HG02571 (cell line): ENCODE measurements around the gene SMAD6.

Experiments
- ATAC-seq: cut with Tn5 transposase; IDR thresholded peaks from one replicate; pipeline ENCODE4 v1.9.1; 2021; ENCODE audit warnings: mild to moderate bottlenecking, moderate library complexity; ENCODE audit not compliant: unreplicated experiment

The SMAD6 gene

DNA sequence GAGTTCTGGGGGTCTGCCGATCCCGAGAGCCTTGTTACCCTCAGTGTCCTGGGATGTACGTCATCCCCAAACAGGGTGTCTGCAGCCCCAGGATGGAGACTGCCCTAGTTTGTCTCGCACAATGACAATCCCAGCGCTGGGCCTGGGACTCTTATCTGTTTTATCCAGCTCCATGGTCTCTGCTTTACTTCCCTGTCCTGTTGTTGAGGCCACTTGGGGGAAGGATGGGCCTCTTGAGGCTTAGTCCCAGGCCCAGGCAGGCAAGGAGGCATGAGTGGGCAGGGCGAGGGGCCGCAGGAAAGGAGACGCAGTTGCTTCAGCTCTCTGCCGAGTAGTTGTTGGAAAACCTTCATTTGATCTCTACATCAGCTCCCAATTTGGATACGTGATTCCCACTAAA is 17.4 kb downstream of the SMAD6 start:
- no peak for ATAC-seq

DNA sequence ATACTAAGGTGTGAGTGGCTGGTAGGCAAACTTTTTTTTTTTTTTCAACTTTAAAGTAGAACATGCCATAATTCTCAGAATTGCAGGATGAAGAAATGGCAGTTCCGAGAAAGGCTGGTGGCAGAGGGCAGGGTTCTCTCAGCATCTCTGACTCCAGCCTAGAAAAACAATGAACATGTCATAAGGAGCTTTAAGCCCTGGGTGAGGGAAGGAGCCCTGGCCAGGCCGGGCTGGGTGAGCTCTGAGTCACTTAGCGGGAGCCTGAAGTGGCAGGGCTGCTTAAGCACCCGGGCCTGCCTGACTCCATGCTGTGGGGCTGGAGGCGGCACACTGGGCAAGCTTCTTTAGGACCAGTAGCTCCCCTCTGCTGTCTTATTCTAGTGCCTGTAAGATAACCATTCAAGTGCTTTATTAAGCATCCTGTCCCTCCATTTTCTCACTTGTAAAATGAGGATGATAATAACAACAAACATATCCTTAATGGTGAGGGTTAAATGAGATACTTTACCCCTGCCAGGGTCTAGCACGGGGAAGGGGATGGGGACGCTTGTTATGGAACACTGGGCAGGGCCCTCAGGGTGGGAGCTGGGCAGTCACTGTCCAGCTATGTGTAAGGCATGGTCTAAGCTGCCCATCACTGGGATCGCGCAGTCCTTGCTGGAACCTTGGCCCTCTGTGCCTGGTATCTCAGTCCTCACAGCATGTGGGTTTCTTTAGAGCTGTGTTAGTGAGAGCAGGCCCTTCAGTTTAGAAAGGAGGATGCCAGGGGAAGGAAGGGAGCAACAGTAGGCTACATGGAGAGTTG is 18.4 kb downstream of the SMAD6 start:
- no peak for ATAC-seq

DNA sequence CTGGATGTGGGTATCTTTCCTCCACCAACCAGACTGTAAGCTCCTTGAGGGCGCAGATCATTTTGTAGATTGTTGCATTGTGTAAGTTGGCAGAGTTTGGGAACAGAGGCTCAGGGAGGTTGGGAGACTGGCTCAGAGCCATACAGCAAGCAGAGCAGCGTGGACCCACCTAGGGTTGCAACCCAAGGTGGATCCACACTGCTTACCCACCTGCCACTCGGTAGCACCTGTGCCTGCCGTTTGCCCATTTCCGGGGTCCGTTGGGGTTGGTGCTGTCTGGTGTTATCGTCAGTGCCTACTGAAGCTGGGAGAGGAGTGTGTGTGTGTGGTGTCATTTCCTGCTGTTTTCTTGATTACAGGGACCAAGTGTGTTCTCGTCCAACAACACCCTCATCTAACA is 19.0 kb downstream of the SMAD6 start:
- ATAC-seq = no peak

DNA sequence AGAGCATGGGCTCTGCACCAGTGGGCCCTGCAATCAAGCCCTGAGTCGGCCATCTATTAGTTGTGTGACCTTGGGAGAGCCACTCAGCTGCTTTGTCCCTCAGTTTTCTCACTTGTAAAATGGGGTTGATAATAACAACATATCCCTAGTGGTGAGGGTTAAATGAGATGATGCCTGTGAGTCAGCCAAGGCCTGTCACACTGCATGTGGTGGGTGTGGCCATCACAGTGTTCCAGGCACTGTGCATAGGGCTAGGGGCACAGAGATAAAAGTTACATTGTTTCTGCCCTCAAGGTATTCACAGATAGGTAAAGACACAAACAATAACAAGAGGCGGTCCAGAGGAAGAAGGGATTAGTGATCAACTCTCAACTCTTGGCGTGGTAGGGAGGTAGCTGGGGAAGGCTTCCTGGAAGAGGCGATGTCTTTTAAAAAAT is 19.5 kb downstream of the SMAD6 start:
- no peak for ATAC-seq

DNA sequence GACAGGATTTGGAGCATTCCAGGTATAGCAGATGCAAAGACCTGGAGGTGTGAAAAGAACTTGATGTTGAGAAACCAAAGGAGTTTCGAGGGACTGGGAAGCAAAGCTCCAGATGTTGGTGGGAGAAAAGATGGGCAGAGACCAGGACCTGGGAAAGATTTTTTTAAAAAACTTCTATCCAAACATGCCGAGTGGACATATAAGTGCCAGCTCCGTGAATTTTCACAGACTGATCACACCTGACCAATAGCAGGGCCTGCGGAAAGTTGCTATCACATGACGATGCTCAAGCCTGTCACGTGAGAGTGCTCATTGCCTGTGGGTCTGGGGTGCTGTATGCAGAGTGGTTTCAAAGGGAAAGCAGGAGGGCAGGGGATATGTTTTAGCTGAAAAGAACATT is 19.9 kb downstream of the SMAD6 start:
- no peak for ATAC-seq

DNA sequence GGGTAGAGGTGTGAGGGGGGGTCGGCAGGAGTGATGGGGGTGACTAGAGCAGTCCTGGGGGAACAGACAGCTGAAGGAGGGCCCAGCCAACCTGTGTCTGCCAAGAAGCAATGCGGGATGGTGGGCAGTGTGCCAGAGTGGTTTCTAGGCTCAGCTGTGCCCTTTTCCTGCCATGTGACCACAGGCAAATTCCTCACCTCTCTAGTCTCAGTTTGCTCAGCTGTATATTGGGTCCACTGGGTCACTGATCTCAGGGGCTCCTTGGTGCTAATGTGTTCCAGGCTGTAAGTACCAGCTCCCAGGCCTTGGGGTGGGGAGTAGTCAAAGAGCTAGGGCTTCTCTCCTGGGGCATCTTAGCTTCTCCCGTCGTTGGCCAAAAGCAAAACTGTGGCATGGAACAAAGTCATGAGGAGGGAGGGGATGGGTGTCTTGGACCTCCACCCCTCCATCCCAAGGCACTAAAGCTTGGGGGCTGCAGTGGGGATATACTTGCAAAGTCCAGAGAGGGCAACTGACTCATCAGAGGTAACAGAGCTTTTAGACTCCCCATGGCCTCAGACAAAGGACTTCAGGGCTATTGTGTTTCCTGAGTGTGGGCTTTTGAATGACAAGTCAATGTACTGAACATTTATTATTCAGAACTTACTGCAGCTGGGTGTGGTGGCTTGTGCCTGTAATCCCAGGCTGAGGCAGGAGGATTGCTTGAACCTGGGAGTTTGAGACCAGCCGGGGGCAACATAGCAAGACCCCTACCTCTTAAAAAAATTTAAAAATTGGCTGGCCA is 20.9 kb downstream of the SMAD6 start:
- ATAC-seq = no peak

DNA sequence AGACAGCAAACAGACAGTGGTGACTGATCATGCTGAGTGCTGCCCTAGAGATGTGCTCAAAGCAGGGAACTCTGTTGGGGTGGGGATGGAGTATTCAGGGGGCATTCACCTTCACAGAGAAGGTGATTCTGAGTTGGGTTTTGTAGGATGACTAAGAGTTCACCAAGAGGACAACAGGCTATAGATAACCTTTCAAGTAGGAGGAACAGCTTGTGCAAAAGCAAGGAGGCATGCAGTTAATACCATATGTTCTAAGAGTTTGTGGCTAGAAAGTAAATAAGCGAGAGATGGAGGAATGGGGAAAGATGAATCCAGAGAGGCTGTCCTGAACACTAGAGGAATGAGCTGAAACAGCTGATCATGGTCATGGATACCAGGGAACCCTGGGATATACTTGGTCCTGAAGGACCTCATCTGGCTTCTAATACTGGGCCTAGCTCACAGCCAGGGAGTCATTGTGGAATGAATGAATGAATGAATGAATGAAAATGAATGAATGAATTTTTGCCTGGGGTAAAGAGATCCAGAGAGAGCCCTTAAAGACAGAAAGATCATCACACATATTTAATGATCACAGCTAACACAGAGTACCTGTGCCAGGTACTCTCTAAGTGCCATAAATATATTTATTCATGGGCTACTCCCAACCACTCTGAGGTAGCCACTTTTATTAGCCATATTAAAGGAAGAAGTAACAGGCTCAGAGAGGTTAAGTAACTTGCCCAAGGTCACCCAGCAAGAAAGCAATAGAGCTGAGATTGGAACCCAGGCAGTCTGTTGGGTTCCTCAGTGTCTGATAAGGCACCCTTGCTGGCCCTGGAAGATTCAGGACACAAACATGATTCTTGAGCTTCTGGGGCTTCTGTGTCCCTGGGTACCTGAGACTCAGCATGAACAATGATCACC is 22.0 kb downstream of the SMAD6 start:
- no peak for ATAC-seq

DNA sequence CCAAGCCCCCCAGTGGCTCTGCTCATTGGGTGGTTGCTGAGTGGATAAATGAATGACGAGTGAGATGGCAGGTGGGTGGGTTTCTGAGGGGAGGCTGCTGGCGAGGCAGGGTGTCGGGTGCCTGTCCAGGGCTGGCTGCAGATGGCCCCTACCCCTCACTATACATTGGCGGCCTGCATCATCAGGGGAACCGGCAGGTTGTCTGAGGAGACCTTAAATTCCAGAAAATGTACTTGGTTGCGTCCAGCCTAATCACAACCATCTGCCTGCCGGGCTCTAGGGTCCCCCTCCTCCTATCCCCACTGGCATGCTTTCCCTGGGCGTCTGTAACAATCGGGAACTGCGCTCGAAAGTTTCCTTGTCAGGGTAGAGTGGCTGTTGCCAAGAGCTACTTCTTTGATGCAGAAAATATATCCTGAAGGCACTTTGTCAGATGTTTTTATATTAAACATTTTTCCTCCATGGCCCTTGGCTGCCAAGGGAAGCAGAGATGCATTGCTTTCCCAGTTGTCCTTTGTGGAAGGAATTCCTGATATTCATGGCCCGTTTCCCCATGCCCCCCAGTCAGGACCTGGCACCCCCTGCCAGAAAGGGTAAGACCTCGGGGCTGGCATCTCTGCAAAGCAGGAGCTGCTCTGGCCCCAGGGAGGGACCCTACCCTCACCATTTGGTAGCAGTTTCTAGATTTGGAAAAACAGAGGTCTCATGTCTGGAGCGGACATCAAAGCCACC is 22.9 kb downstream of the SMAD6 start:
- ATAC-seq = no peak

DNA sequence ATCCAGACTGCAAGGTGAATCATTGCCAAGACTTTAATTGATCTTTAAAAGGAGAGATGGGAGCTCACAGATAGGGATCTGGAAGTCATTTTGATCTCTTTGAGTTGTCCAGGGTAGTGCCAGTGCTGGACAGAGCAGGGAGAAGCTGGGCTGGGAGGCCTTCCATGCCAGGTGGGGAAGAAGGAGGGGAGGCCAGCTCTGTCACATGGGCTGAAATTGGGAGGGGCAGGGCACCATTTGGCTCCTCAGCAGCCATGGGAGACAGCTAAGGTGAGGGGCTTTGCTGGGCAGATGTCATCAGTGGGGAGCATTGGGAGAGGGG is 23.4 kb downstream of the SMAD6 start:
- ATAC-seq = no peak

DNA sequence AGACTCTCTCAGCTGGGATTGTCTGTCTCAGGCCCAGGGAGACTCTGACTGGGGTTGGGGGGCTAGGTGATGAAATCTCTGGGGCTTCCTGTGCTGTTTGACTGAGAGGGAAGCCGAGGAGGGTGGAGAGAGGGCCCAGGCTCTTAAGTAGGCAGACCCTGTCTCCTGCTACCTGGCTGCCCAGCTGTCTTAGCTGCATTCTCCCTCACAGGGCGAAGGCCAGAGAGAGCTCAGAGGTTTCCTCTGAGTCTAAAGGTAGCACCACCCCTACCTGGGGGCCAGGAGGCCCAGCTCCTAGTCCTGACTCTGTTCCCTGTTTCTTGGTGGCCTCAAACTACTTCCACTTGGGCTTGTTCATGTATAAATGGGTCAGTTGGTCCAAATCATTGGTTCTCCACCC is 24.4 kb downstream of the SMAD6 start:
- no peak for ATAC-seq

DNA sequence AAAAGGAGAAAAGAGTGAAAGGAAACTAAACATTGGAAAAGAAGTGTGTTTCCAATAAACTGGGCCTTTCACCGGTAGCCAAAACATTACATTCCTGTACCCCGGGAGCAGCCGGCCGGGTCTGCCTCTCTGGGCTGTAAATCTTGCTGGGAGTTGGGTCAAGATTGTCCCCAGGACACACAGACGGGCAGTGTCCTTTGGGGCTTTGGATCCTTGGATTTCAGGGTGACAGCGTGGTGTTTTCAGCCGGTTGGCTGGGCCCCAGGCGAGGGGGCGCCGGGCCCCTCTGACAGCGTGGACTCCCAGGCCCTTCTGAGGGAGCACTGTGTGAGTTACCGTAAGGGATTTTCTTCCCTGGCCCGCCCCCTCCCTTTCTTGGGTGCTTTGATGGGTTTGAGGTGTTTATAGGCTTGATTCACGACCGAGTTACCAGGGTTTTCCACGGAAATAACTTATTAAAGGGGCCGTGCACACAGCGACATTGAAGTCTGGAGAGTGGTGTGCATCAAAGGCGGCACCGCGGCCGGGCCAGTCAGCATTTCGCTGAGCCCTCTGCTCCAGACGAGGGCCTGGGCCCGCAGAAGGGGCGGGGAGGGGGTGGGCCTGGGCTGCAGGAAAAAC is 27.4 kb downstream of the SMAD6 start:
- no peak for ATAC-seq

DNA sequence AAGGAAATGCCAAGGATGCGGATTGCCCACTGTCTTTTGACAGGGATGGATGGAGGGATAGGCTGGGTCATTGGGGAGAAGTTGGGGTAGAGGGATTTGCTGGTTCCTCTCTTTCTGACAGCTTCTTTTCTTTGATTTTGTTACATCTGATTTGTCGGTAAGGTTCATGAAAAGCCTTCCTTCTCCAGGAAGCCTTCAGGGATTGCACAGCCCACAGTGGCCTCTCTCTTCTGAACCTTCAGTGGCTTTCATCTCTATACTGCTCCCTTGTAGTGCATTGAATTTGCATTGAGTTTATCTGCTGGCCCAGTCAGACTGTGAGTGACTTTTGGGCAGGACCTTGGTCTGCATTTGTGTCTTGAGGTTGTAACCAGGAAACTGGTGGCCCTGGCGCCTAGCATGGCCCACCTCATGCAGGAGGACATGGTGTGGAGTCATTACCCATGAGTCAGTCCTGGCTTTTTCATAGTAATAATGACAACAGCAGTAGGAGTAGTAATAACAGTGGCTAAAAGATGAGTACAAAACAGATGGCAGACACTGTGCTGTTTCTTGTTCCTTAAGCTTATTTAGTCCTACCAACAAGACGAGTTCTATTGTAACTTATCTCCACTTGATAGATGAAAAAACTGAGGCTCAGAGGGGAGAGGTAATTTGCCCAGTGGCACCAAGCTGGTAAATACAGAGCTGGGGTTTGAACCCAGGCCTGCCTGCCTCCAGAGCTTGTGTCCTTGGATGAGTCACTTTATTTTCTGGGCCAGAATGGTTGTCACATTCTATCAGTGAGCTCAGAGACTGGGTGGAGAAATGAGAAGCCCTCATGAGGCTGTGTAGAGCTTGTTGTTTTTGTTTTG is 28.4 kb downstream of the SMAD6 start:
- no peak for ATAC-seq

DNA sequence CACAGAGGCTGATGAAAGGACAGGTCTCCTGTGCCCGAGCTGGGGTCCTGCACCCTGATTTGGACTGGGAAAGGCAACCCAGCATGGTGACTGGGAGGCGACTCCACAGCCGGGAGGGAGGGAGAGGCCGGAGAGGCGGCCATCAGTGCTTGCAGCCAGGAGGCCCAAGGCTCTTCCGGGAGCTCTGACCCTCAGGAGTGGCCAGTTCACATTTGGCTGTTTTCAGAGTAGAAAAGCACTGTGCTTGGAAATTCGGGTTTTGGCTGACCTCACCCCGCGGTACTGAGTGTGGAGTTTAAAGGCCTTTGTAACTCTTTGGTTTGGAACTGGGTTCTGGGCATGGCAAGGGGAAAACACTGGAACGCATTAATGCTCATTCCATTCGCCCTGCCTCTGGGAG is 31.9 kb downstream of the SMAD6 start:
- ATAC-seq = no peak

DNA sequence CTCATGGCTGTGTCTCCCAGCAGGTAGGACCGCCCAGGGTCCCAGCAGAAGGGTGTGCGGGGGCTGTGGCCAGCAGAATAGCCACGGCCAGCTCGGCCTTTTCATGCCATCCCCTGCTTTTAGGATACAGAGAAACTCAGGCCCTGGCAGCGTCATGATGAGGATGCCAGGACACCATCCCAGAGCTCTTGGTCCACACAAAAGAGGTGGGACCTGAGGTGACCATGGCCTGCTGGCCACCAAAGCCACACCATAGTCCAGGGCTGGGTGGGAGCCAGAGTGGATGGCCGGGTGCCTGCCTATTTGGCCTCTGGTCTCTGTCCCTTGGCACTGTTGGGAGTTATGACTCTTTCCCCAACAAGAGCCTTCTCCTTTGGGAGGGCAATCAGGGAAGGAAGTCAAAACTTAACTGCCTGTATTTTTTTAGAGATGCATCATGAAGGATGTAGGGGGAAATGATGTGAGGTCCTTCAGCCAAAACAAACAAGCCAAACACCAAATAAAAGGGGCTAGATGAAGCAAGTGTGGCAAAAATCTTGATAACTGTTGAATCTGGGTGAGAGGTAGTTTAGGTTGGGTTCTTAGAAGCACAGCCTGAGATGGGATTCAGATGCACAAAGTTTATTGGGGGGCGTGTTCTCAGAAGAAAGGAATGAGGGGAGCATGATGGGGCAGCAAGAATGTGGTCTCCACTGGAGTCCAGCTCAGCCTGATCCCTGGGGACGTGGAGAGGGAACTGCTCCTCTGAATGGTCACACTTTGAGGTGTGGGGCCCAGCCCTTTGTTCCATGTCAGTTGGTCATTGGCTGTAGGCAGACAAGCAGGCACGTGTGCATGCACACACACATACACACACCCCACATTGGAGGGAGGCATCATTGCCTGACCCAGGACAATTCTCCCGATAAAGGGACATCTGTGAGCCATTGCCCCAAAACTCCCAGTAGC is 33.2 kb downstream of the SMAD6 start:
- ATAC-seq = no peak

DNA sequence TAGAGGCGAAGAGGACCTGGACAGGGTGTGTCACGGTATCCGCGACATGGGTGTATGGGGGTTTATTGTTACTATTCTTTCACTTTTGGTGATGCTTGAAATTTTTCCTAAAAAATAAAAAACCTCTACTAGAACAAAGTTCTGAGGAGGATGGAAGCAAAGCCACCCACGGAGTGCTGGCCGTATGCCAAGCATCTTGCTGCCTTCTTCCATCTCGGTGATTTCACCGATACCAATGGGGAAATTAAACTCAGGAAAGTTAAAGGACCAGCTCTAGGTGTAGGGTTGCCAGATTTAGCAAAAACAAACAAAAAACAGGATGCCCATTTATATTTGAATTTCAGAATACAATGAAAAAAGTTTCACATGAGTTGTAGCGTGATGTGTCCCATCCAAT is 33.9 kb downstream of the SMAD6 start:
- no peak for ATAC-seq

DNA sequence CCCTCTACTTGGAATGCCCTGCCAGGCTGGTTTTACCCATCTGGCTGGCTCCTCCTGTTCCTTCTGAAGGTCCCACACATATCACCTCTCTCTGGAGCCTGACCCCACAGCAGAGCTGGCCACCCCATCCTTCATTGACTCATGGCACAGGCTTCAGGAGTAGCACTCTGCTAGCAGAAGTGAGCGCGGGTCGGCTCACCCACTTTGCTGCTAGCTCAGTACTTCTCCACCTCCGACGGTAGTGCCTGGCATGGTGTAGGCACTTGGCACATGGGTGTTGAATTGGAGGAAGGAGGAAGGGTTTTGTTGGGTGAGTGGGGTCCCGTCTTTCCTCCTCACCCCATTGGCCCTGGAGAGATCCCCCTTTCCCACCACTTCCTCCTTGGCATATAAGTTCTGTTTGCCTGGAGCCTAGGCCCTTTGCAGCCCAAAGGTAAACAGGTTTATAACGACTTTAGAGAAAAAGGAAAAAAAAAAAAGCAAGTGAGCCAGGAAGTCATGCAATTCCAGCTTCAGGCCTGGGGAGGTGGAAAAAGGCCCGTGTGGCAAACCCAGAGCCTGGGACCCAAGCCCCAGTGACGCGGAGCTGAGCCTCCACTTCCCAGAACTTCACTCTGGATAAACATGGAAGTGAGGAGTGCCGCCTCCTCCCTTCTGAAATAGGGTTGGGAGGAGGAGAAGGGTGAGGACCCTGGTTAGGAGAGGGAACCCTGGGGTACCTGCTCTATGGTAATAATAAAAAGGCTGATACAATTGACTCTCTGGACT is 35.4 kb downstream of the SMAD6 start:
- ATAC-seq = no peak

DNA sequence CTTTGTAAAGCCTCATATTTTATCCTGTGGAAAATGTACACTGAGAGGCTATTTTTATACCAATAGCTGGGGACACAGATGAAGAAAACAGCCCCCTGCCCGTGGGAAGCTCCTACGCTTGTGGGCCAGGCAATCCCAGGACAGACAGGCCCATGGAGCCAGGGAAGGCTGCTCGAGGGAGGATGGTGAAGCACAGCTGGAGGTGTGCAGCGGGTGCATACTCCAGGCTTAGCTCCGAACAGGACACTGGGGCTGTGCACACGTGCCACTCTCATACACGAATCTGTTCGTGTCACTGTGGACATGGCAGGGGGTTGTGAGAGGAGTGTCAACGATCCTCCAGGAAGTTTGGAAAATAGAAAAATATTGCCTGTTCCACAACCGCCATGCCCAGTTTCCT is 36.1 kb downstream of the SMAD6 start:
- no peak for ATAC-seq

DNA sequence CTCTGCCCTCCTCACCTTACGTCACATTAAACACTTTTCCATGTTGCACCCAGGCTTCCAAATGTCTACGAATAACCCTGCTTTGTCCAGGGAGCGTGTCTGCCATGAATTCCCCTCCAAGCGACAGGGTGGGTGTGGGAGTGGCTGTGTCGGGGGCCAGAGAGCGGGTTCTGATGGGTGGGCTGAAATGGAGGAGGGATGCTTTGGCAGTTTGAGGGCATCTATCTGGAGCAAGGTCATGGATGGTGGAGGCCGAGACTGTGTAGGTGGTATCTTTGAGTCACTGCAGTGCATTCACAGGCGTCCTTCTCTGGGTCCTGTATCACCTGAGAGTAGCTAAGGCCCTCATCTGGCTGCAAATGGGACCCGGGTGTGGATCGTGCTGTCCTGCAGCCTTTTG is 36.6 kb downstream of the SMAD6 start:
- no peak for ATAC-seq
